GM12891 (cell line): Measurements from ENCODE around the gene TBCD.

Source experiments
- POLR2A ChIP-seq: IDR thresholded peaks from 2 replicates; pipeline ENCODE4 v1.6.1; 2011; ENCODE audit warnings: low read depth, low read length, control low read depth
- POLR2AphosphoS5 ChIP-seq: IDR thresholded peaks from 2 replicates; pipeline ENCODE4 v1.6.1; 2011; ENCODE audit warnings: low read depth, low read length, control low read depth

GRCh38 chr17:82922646-82923045 is 170.8 kb downstream of the TBCD start:
- TF ChIP-seq POLR2AphosphoS5 (no peak), POLR2A (no peak)
